Psoas muscle (tissue), 8 donors: Measurements from ENCODE around the gene GALNTL6. TPM values are rescaled to one million over a fixed set of nuclear protein-coding genes. Genes with fewer than 3 reads are reported as not detected.

Source experiments
- ATAC-seq, 4 donors: fragments of 200-7000 bp; cut with Tn5 transposase; one replicate each; pipeline ENCODE4 v1.9.1; 2020; ENCODE audit warnings: moderate library complexity in 3 of 4, mild to moderate bottlenecking in 2 of 4
- DNase-seq, 2 donors: peaks; one replicate each; pipeline ENCODE4 v3.0.0-alpha.2; 2020
- H3K27ac ChIP-seq: fragments of 200-600 bp; one replicate; pipeline ENCODE4 v1.8.0; 2022
- H3K27me3 ChIP-seq, 3 donors: fragments of 200-600 bp in 1 of 3; one replicate each; pipeline versions ENCODE4 v1.6.1 to v1.8.0; 2013 to 2022; ENCODE audit warnings: low read length in 2 of 3, mild to moderate bottlenecking in 2 of 3, moderate library complexity in 1 of 3; ENCODE audit not compliant: insufficient read depth in 3 of 3
- H3K36me3 ChIP-seq, 2 donors: fragments of 200-600 bp in 1 of 2; one replicate each; pipeline versions ENCODE4 v1.6.1 to v1.8.0; 2013 to 2022; ENCODE audit warnings: low read depth in 1 of 2, mild to moderate bottlenecking in 1 of 2, moderate library complexity in 1 of 2; ENCODE audit not compliant: insufficient read depth in 1 of 2
- H3K4me1 ChIP-seq: fragments of 200-600 bp; one replicate; pipeline ENCODE4 v1.8.0; 2022
- H3K4me3 ChIP-seq: fragments of 200-600 bp; one replicate; pipeline ENCODE4 v1.8.0; 2022; ENCODE audit warnings: mild to moderate bottlenecking
- H3K9me3 ChIP-seq: fragments of 200-600 bp; one replicate; pipeline ENCODE4 v1.8.0; 2022
- CTCF ChIP-seq: fragments of 200-600 bp; IDR thresholded peaks from one replicate; pipeline ENCODE4 v1.8.0; 2022; ENCODE audit warnings: antibody characterized with exemption
- WGBS, 3 donors: extraction: QIAGEN DNeasy Blood & Tissue Kit; methylation state at CpG; one replicate each; pipeline versions ENCODE4 v1.1.6 to v1.1.7; 2013; 5-methylcytosine and 5-hydroxymethylcytosine counted together
- intact Hi-C, 2 donors: fragments of 100-400 bp; cut with DNase I; formaldehyde crosslinking; loops; one replicate each; pipeline versions ENCODE4 v1.11.0 to v1.14.2; 2022
- polyA plus RNA-seq, 3 donors: library from polyadenylated mRNA; stranded (reverse); fragments of 200-250 nt; gene quantifications; one replicate each; pipeline ENCODE4 v1.2.3, GENCODE V29; 2013
- total RNA-seq, 4 donors: library from RNA; stranded (reverse); fragmentation: NEBNext Ultra II Directional in 2 of 4; extraction: Animal tissue kit (Norgen Biotek cat#: 25700) in 2 of 4; gene quantifications; one replicate each; pipeline versions ENCODE4 v1.2.1 to v1.2.4, GENCODE V29; 2021 to 2023
- donor health status: healthy with polysubstance abuse.
- donor health status: DM: no; HTN: no; CAD: no; lungs with moderate emphysema.
- donor health status: Bipolar disorder and iron deficiency.
- donor health status: healthy.
- donor health status: DM: yes; HTN: yes; CAD: no.
- donor health status: DM: no; HTN: no; CAD: no.
- donor health status: DM: no; HTN: no; CAD: no.
- donor health status: DM: yes; HTN: yes; CAD: no.

GALNTL6 gene
- total and polyA plus RNA-seq, 7 donors = 0.01 to 0.91 (median 0.21) TPM; not detected in 3

- Histone ChIP-seq H3K9me3 (no peaks in the 10 kb centered on the region), H3K4me1 (no peaks in the 10 kb centered on the region), H3K36me3 (no peaks in the 10 kb centered on the region), H3K27me3 (no peaks in the 10 kb centered on the region), H3K27ac (no peak overlapping the region), H3K4me3 (no peak overlapping the region)
- TF ChIP-seq CTCF = no peak
- WGBS, 3 donors = 86 to 88% (median 87%) methylated on average over 1 of the region's 1 CpG
- intact Hi-C loops = no loop called here
- ATAC-seq (no peak), DNase-seq (no peak)
Measured at GRCh38 chr4:172938870-172939269, 1125.7 kb downstream of the GALNTL6 start.

GRCh38 chr4:172942840-172943239, 1129.6 kb downstream of the GALNTL6 start:
- no peak overlapping the region for H3K27ac ChIP-seq
- H3K9me3 ChIP-seq = no peaks in the 10 kb centered on the region
- DNase-seq = no peak
- no peak for ATAC-seq
- H3K4me3 ChIP-seq = no peak overlapping the region
- no peaks in the 10 kb centered on the region for H3K36me3 ChIP-seq
- H3K27me3 ChIP-seq = no peaks in the 10 kb centered on the region
- TF ChIP-seq CTCF = no peak
- intact Hi-C loops = no loop called here
- no peaks in the 10 kb centered on the region for H3K4me1 ChIP-seq
- WGBS, 3 donors = 64 to 71% (median 70%) methylated on average over 3 of the region's 3 CpGs

GRCh38 chr4:172945611-172946010, 1132.4 kb downstream of the GALNTL6 start:
- no peaks in the 10 kb centered on the region for H3K9me3 ChIP-seq
- H3K4me1 ChIP-seq = peaks cover 3% of the 10 kb centered on the region
- H3K4me3 ChIP-seq = no peak overlapping the region
- intact Hi-C loops = no loop called here
- H3K27ac ChIP-seq = no peak overlapping the region
- H3K27me3 ChIP-seq = no peaks in the 10 kb centered on the region
- DNase-seq (no peak), ATAC-seq (no peak)
- H3K36me3 ChIP-seq = no peaks in the 10 kb centered on the region
- no peak for TF ChIP-seq CTCF

GRCh38 chr4:172946503-172946902, 1133.3 kb downstream of the GALNTL6 start:
- no peak for TF ChIP-seq CTCF
- 23 to 75% (median 73%) methylated on average over 1 of the region's 1 CpG for WGBS, 3 donors
- Histone ChIP-seq H3K27ac (no peak overlapping the region), H3K4me1 (peaks cover 12% of the 10 kb centered on the region), H3K36me3 (no peaks in the 10 kb centered on the region), H3K9me3 (no peaks in the 10 kb centered on the region), H3K27me3 (no peaks in the 10 kb centered on the region), H3K4me3 (no peak overlapping the region)
- DNase-seq (no peak), ATAC-seq (no peak)
- intact Hi-C loops = no loop called here

GRCh38 chr4:172947594-172947993, 1134.4 kb downstream of the GALNTL6 start:
- Histone ChIP-seq H3K9me3 (no peaks in the 10 kb centered on the region), H3K36me3 (no peaks in the 10 kb centered on the region), H3K4me3 (no peak overlapping the region), H3K27me3 (no peaks in the 10 kb centered on the region), H3K27ac (no peak overlapping the region), H3K4me1 (peaks cover 14% of the 10 kb centered on the region)
- ATAC-seq = no peak
- TF ChIP-seq CTCF = no peak
- WGBS, 3 donors = 53 to 69% (median 58%) methylated on average over 3 of the region's 3 CpGs
- intact Hi-C loops = no loop called here
- DNase-seq = no peak
